ENCODE results near the gene ADRA2C. TPM values are rescaled to one million over a fixed set of nuclear protein-coding genes. Genes with fewer than 3 reads are reported as not detected.

The ADRA2C gene
- total and polyA plus RNA-seq, 2 of the 13 experiments (the other 11 are each of a cell fraction or from before 2014, with no cell fraction given): 15.4 to 69.7 TPM

GRCh38 chr4:3811621-3812020 lies 45.4 kb downstream of the ADRA2C start:
- Histone ChIP-seq H3K4me3 (replicated peaks in 1 of 3; ENCODE audit: insufficient read depth in 1 of 3, low read depth in 2 of 3, low read length in 3 of 3) (no peak overlapping the region), H4K20me1 (ENCODE audit: insufficient read depth, low read length) (no peaks in the 10 kb centered on the region), H3K27ac (ENCODE audit: extremely low read length, insufficient read depth, low read length) (no peak overlapping the region), H3K9ac (ENCODE audit: insufficient read depth, low read depth, low read length) (no peak overlapping the region), H3K36me3 (replicated peaks in 1 of 2; ENCODE audit: control insufficient read depth in 1 of 2, insufficient read depth in 2 of 2, low read length in 2 of 2) (no peaks in the 10 kb centered on the region), H2AFZ (ENCODE audit: low read length) (no peak overlapping the region), H3K9me3 (ENCODE audit: low read length) (no peaks in the 10 kb centered on the region), H3K79me2 (ENCODE audit: insufficient read depth, low read length) (no peaks in the 10 kb centered on the region), H3K4me2 (ENCODE audit: low read depth, low read length) (no peak overlapping the region), H3K27me3 (ENCODE audit: control insufficient read depth in 1 of 2, insufficient read depth in 2 of 2, low read length in 2 of 2) (peaks cover 0 to 2% of the 10 kb centered on the region in 2 experiments; a peak in 2 of 5 replicates), H3K4me1 (ENCODE audit: insufficient read depth, low read length) (peaks cover 36% of the 10 kb centered on the region)
- no peak for ATAC-seq
- BruUV-seq (replicated peaks): no TSS peak
- DNase-seq (ENCODE audit: low spot score): no peak
- no peak for FAIRE-seq
- intact Hi-C loops (cut with micrococcal nuclease; ENCODE audit: unreplicated experiment) (no loop called here), in situ Hi-C loops (cut with HindIII; ENCODE audit: extremely low pct_ligation_motif_present, low pct_unique_long_range_greater_than_20kb) (no loop called here)
- ChIA-PET CTCF (ENCODE audit: low intra/inter-chr PET ratio, low total read pairs) (no interaction called here), POLR2A (interaction anchor here (1.9 kb wide), 1 partner anchor 16 kb away, joined by 6 read pairs; no protein-coding TSS in a partner anchor)
- no CpG with 5 or more reads among the region's 6 CpGs for WGBS (ENCODE audit: low lambda C conversion rate)
- TF ChIP-seq FOXK2 (IDR thresholded peaks at IDR 0.05): no peak
- no peak for TF ChIP-seq IKZF5 (CRISPR knock-in tag; IDR thresholded peaks at IDR 0.05)
- no peak for TF ChIP-seq ZFAT (CRISPR knock-in tag; conservative IDR thresholded peaks at IDR 0.05)
- TF ChIP-seq ZNF891 (CRISPR knock-in tag; IDR thresholded peaks at IDR 0.05): no peak
- TF ChIP-seq ZNF550 (CRISPR knock-in tag; IDR thresholded peaks at IDR 0.05; ENCODE audit: borderline replicate concordance): no peak
- TF ChIP-seq ZNF18 (CRISPR knock-in tag; IDR thresholded peaks at IDR 0.05; ENCODE audit: insufficient replicate concordance): no peak
- no peak for TF ChIP-seq ZNF878 (CRISPR knock-in tag; IDR thresholded peaks at IDR 0.05)
- no peak for TF ChIP-seq TFAP4 (IDR thresholded peaks at IDR 0.05; ENCODE audit: borderline replicate concordance, low read depth)
- TF ChIP-seq SP2 (CRISPR knock-in tag; IDR thresholded peaks at IDR 0.05): no peak
- no peak for TF ChIP-seq PLSCR1 (CRISPR knock-in tag; IDR thresholded peaks at IDR 0.05; ENCODE audit: borderline replicate concordance)
- no peak for TF ChIP-seq ZNF564 (CRISPR knock-in tag; IDR thresholded peaks at IDR 0.05)
- no peak for TF ChIP-seq TEAD3 (CRISPR knock-in tag; optimal IDR thresholded peaks at IDR 0.05; ENCODE audit: borderline replicate concordance)
- no peak for TF ChIP-seq CTCF (CRISPR knock-in tag; IDR thresholded peaks at IDR 0.05)
- TF ChIP-seq ZSCAN29 (CRISPR knock-in tag; conservative IDR thresholded peaks at IDR 0.05): no peak
- no peak for TF ChIP-seq ZNF317 (CRISPR knock-in tag; IDR thresholded peaks at IDR 0.05)
- no peak for TF ChIP-seq TFE3 (CRISPR knock-in tag; IDR thresholded peaks at IDR 0.05)
- no peak for TF ChIP-seq ZNF256 (CRISPR knock-in tag; conservative IDR thresholded peaks at IDR 0.05)
- TF ChIP-seq FOXJ3 (CRISPR knock-in tag; IDR thresholded peaks at IDR 0.05; ENCODE audit: borderline replicate concordance): no peak

Measured in HepG2 (cell line).